Gastroesophageal sphincter (tissue), 4 donors: ENCODE measurements around the gene MLLT3. TPM values are rescaled to one million over a fixed set of nuclear protein-coding genes. Genes with fewer than 3 reads are reported as not detected.
A peak's percentile ranks its signal among the peaks of the same experiment; 100 is the strongest.

Source experiments
- ATAC-seq: fragments of 150-250 bp; one replicate; pipeline ENCODE4 v1.9.1; 2016; ENCODE audit warnings: mild to moderate bottlenecking, moderate library complexity
- H3K27ac ChIP-seq, 4 donors: fragments of 200-600 bp; sonication (generic) in 3 of 4; 1 replicate in 3 of 4; 2 replicates in 1 of 4; pipeline ENCODE4 v1.5.1; 2016 to 2019
- H3K27me3 ChIP-seq: fragments of 200-600 bp; sonication (generic); one replicate; pipeline ENCODE4 v1.5.1; 2019
- H3K36me3 ChIP-seq, 2 donors: fragments of 200-600 bp; sonication (generic); one replicate each; pipeline ENCODE4 v1.5.1; 2019; ENCODE audit warnings: control low read depth in 1 of 2
- H3K4me1 ChIP-seq, 3 donors: fragments of 200-600 bp; sonication (generic); 1 replicate in 2 of 3; 2 replicates in 1 of 3; pipeline ENCODE4 v1.5.1; 2016 to 2019; ENCODE audit warnings: control low read depth in 2 of 3
- H3K4me3 ChIP-seq, 2 donors: fragments of 200-600 bp; sonication (generic); one replicate each; pipeline ENCODE4 v1.5.1; 2019; ENCODE audit warnings: mild to moderate bottlenecking in 1 of 2, moderate library complexity in 1 of 2
- H3K9me3 ChIP-seq, 3 donors: fragments of 200-600 bp; sonication (generic); one replicate each; pipeline ENCODE4 v1.5.1; 2017 to 2019; ENCODE audit warnings: control low read depth in 2 of 3
- CTCF ChIP-seq, 4 experiments: fragments of 200-600 bp in 2 of 4; fragments of 450-650 bp in 2 of 4; sonication (generic) in 1 of 4; IDR thresholded peaks; one replicate each; pipeline ENCODE4 v1.5.1; 2017 to 2019; ENCODE audit warnings: antibody characterized with exemption in 4 of 4, mild to moderate bottlenecking in 2 of 4, moderate library complexity in 2 of 4
- EP300 ChIP-seq: sonication (generic); formaldehyde crosslinking; IDR thresholded peaks from one replicate; pipeline ENCODE4 v1.6.1; 2017; ENCODE audit warnings: antibody characterized with exemption, mild to moderate bottlenecking
- POLR2A ChIP-seq, 2 donors: fragments of 450-650 bp; IDR thresholded peaks; one replicate each; pipeline ENCODE4 v1.6.1; 2017; ENCODE audit warnings: antibody characterized with exemption in 2 of 2, mild to moderate bottlenecking in 2 of 2, moderate library complexity in 1 of 2
- POLR2AphosphoS5 ChIP-seq: sonication (generic); formaldehyde crosslinking; IDR thresholded peaks from one replicate; pipeline ENCODE4 v1.6.1; 2017; ENCODE audit warnings: antibody characterized with exemption
- WGBS, 2 donors: methylation state at CpG; one replicate each; pipeline ENCODE4 v1.1.5; 2018; ENCODE audit warnings: low coverage in 1 of 2; 5-methylcytosine and 5-hydroxymethylcytosine counted together
- total RNA-seq, 4 donors: library from RNA; depleted of rRNA; stranded (reverse); fragments of >200 nt; gene quantifications; one replicate each; pipeline ENCODE4 v1.1.0, GENCODE V29; 2016

The MLLT3 gene
- total RNA-seq, 4 donors from 2014 or later, result 21.2 to 37.2 (median 29.6) TPM

DNA sequence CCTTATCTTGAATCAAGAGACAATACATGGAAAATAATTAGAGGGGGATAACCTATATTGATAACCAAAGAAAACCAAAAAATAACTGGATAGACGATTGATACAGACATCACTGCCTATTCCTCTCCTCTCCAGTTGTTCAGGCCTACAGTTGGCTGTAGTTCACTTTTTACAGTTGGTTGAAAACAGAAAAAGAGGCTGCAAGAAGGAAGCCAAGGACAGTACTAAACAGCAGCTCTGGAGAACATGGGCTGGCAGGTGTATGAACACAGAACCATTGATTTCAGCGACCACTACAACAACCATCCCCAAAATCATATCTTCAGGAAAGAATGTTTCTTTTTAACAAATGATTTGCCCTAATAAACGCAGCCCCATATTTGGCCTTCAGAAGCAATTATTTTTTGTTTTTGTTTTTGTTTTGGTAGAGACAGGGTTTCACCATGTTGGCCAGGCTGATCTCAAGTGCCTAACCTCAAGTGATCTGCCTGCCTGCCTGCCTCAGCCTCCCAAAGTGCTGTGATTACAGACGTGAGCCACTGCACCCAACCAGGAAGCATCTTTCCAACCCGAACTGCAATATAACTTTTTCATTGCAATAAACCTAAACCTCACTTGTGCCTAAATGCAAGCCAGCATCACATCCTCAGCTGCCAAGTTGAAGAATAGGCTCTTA is 64.3 kb downstream of the MLLT3 start:
- no peak for TF ChIP-seq EP300
- TF ChIP-seq CTCF (IDR thresholded peaks at IDR 0.05), result no peak
- TF ChIP-seq POLR2A (IDR thresholded peaks at IDR 0.05), result no peak
- TF ChIP-seq POLR2AphosphoS5, result no peak
- WGBS, 2 donors, result 32 to 39% methylated on average over 5 of the region's 5 CpGs
- no peak for ATAC-seq
- Histone ChIP-seq H3K27me3 (no peaks in the 10 kb centered on the region), H3K9me3 (no peaks in the 10 kb centered on the region), H3K36me3 (no peaks in the 10 kb centered on the region), H3K4me3 (no peak overlapping the region), H3K4me1 (peaks cover 8 to 64% (median 16%) of the 10 kb centered on the region in 3 donors), H3K27ac (no peak overlapping the region)

DNA sequence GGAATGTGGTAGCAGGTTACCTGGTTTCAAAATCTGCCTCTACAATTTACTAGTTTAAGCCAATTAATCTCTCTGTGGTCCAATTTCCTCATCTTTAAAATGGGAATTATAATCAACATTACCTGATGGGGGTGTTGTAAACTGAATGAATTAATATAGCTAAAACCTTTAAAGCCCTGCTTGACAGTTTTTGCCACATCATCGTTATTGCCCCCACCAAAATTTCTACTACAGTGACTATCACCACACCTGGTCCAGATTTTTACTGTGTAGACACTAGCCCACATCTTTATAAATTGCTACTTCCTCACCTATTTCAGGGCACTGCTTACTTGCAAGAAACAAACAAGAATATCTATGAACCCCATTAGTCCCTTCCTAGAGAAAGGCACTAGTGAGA is 65.0 kb downstream of the MLLT3 start:
- Histone ChIP-seq H3K27ac (no peak overlapping the region), H3K4me3 (no peak overlapping the region), H3K9me3 (no peaks in the 10 kb centered on the region), H3K36me3 (no peaks in the 10 kb centered on the region), H3K4me1 (peaks cover 8 to 61% (median 12%) of the 10 kb centered on the region in 3 donors), H3K27me3 (no peaks in the 10 kb centered on the region)
- ATAC-seq, result no peak
- WGBS, 2 donors, result 100% methylated on average over 1 of the region's 1 CpG; no CpG with 5 or more reads in 1 of the 2 donors
- TF ChIP-seq POLR2AphosphoS5, result no peak
- TF ChIP-seq EP300, result no peak
- TF ChIP-seq POLR2A (IDR thresholded peaks at IDR 0.05), result no peak
- no peak for TF ChIP-seq CTCF (IDR thresholded peaks at IDR 0.05)

GRCh38 chr9:20553558-20554149 is 68.6 kb downstream of the MLLT3 start:
- no peaks in the 10 kb centered on the region for H3K27me3 ChIP-seq
- TF ChIP-seq POLR2AphosphoS5 (no peak), POLR2A (IDR thresholded peaks at IDR 0.05) (no peak), CTCF (IDR thresholded peaks at IDR 0.05) (no peak), EP300 (no peak)
- H3K4me1 ChIP-seq, result peaks cover 5 to 63% (median 11%) of the 10 kb centered on the region in 3 donors
- H3K9me3 ChIP-seq, result no peaks in the 10 kb centered on the region
- no peaks in the 10 kb centered on the region for H3K36me3 ChIP-seq
- 0 to 20% methylated on average over 1 of the region's 1 CpG for WGBS, 2 donors
- H3K27ac ChIP-seq, result no peak overlapping the region
- no peak for ATAC-seq
- H3K4me3 ChIP-seq, result no peak overlapping the region

- Histone ChIP-seq H3K4me1 (peaks cover 0 to 57% (median 5%) of the 10 kb centered on the region in 3 donors), H3K27me3 (no peaks in the 10 kb centered on the region), H3K36me3 (no peaks in the 10 kb centered on the region), H3K4me3 (no peak overlapping the region), H3K27ac (no peak overlapping the region), H3K9me3 (no peaks in the 10 kb centered on the region)
- TF ChIP-seq POLR2AphosphoS5, result no peak
- TF ChIP-seq POLR2A (IDR thresholded peaks at IDR 0.05), result no peak
- peak; percentile 15 to 49 (median 30) for TF ChIP-seq CTCF (IDR thresholded peaks at IDR 0.05)
- WGBS, 2 donors, result 35 to 79% methylated on average over 2 to 3 of the region's 3 CpGs
- ATAC-seq, result no peak
Measured at GRCh38 chr9:20552874-20553557, 69.3 kb downstream of the MLLT3 start.
